ENCODE measurements around the gene SCRN3.
"Not testable (repeated sequence)": the region's sequence is repeated elsewhere in the genome, so short reads cannot be mapped to it uniquely, and the experiment has no call there.

Gene SCRN3, protein sequence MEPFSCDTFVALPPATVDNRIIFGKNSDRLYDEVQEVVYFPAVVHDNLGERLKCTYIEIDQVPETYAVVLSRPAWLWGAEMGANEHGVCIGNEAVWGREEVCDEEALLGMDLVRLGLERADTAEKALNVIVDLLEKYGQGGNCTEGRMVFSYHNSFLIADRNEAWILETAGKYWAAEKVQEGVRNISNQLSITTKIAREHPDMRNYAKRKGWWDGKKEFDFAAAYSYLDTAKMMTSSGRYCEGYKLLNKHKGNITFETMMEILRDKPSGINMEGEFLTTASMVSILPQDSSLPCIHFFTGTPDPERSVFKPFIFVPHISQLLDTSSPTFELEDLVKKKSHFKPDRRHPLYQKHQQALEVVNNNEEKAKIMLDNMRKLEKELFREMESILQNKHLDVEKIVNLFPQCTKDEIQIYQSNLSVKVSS

DNA sequence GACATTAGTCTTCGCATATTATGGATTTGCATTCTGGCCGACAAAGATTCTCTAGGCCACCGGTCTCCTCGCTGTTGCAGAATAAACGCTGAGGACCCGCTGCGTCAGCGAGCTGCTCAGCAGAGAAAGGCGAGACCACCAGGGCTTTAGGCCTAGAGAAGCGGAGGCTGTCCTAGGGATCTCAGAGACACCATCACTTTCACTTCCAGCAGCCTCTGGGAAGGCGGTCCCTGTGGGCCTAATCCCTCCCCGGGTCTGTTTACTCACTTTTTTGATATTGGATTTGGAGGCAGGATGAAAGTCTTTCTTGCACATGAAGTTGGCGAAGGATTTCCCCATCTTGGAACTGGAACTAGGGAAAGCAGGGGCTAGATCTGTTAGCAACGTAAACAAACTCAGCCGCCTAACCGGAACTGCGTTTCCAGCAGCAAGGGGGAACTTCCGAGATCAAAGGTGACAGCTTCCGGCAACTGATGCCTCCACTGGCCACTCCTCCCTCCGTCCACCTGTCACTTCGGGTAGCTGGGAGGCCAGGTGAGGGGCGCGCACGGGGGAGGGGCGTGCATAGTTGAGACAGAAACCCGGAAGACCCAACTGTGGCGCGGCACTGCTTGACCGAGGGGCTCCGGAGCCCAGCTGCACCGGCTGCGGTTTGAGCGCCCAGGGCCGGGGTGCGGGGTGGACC lies at the start of gene SCRN3:
Gene SCRN3, plus strand, starts transcription at position 447 of the 685 bp plus-strand sequence. CDS start 2,554 bp downstream, outside the sequence.
- DNase-seq (ENCODE audit: low read depth) = peak; percentile 61

DNA sequence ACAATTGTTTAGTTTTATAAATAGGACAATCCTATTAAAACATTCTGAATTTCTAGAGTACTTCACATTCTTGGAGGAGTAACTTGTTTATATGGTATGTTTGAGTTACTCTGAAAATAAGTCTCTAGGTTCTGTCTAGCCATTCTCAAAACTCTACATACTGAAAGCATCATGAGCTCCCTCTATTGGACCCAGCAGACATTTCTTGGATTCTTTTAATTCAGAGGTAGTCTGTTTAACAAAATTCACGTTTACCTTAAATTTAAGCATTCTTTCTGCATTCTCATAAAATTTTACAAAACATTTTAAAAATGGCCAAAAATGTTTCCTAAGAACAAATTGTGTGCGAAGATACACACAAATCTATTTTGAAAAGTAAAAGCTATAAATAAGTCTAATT lies 45.5 kb upstream of the SCRN3 start:
- no peak for DNase-seq (ENCODE audit: low read depth)

DNA sequence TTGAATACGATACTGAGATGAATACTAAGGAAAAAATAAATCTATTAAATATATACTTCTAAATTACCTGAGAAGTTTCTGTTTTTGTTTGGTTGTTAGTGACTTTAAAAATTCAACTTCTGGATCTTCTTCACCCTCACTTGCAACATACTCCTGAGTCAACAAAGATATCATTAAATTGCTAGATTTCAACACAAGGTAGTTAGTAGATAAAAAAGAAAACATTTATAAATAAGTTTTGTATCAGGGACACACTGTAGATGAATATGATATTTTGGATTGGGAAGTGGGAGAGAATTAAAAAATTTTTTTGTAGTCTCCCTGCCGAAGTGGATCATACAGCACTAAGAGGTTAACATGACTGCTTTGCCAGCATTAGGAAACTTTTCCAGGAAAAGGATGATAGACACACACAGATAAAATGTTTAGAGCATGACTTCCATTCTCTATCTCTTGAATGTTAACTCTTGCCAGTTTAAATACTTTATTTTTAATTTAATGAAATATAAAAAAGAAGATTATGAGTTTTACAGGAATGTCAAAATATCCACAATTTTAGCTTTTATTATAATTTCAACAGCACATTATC lies 44.8 kb upstream of the SCRN3 start:
- no peak for DNase-seq (ENCODE audit: low read depth)

DNA sequence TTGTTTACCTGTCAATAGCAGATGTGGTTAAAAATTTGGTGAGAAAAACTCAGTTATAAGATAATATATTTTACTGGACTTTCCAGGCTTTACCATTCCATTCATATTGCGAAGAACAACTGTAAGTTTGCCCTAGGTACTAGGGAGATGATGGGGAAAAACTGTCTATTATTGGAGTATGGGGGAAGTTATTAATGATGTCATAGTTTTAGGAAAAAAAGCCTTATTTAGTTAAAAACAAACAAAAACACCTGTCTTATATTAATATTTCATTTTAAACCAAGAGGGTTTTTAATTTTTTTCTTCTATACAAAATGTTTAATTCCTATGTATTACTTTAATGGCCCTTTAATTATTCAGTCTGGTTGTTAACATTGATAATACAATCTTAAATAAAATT lies 42.5 kb upstream of the SCRN3 start:
- DNase-seq (ENCODE audit: low read depth) = no peak

DNA sequence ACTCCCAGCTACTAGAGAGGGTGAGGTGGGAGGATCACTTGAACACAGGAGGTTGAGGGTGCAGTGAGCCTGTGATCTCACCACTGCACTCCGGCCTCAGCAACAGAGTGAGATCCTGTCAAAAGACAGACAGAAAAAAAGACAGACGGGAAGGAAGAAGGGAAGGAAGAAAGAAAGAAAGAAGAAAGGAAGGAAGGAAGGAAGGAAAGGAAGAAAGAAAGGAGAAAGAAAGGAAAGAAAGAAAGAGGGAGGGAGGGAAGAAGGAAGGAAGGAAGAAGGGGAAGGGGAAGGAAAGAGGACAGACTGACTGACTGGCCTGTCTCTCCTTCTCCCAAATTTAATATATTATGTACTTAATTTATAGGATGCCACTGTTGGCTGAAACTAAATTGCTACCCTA lies 39.2 kb upstream of the SCRN3 start:
- DNase-seq (ENCODE audit: low read depth) = no peak

DNA sequence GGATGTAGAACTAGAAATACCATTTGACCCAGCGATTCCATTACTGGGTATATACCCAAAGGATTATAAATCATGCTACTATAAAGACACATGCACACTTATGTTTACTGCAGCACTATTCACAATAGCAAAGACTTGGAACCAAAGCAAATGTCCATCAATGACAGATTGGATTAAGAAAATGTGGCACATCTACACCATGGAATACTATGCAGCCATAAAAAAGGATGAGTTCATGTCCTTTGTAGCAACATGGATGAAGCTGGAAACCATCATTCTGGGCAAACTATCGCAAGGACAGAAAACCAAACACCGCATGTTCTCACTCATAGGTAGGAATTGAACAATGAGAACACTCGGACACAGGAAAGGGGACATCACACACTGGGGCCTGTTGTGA lies 35.9 kb upstream of the SCRN3 start:
- not testable (repeated sequence) for DNase-seq (ENCODE audit: low read depth)

DNA sequence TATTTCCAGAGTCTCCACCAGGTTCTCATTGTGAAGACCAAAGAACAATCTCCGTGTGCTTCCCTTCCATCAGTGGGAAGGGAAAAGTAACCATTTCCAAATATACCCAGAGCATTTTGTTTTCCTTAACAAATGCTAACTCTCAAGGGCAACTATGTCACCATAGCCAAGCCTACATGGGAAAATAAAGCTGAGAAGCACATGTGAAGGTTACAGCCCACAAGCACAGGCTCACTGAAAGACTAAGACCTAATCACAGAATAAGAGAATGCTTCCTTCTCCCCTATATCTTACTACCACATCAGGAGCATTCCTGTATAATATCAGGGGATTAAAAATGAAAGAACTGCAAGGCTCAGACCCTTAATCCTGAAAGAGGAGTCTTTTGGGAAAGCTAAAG lies 32.6 kb upstream of the SCRN3 start:
- no peak for DNase-seq (ENCODE audit: low read depth)

DNA sequence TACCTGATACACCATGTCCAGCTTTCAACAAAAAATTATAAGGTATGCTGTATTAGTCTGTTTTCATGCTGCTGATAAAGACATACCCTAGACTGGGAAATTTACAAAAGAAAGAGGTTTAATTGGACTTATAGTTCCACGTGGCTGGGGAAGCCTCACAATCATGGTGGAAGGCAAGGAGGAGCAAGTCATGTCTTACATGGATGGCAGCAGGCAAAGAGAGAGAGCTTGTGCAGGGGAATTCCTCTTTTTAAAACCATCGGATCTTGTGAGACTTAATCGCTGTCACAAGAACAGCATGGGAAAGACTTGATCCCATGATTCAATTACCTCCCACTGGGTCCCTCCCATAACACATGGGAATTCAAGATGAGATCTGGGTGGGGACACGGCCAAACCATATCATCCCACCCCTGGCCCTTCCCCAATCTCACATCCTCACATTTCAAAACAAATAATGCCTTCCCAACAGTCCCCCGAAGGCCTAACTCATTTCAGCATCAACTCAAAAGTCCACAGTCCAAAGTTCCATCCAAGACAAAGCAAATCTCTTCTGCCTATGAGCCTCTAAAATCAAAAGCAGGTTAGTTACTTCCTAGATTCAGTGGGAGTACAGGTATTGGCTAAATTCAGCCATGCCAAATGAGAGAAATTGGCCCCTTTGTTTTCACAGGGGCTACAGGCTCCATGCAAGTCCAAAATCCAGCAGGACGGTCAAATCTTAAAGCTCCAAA lies 31.9 kb upstream of the SCRN3 start:
- DNase-seq (ENCODE audit: low read depth) = not testable (repeated sequence)

DNA sequence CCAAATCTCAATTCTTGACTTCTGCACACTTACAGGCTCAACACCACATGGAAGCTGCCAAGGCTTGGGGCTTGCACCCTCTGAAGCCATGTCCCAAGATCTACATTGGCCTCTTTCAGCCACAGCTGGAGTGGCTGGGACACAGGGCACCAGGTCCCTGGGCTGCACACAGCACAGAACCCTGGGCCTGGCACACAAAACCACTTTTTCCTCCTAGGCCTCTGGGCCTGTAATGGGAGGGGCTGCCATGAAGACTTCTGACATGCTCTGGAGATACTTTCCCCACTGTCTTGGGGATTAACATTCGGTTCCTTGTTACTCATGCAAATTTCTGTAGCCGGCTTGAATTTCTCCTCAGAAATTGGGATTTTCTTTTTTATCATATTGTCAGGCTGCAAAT lies 30.9 kb upstream of the SCRN3 start:
- no peak for DNase-seq (ENCODE audit: low read depth)

DNA sequence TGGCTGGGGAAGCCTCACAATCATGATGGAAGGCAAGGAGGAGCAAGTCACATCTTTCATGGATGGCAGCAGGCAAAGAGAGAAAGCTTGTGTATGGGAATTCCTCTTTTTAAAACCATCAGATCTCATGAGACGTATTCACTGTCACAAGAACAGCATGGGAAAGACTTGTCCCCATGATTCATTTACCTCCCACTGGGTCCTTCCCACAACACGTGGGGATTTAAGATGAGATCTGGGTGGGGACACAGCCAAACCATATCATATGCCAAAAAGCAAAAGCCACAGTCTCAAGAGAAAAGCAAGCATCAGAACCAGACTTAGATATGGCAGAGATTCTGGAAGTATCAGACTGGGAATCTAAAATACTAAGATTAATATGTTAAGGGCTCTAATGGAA lies 30.0 kb upstream of the SCRN3 start:
- no peak for DNase-seq (ENCODE audit: low read depth)

DNA sequence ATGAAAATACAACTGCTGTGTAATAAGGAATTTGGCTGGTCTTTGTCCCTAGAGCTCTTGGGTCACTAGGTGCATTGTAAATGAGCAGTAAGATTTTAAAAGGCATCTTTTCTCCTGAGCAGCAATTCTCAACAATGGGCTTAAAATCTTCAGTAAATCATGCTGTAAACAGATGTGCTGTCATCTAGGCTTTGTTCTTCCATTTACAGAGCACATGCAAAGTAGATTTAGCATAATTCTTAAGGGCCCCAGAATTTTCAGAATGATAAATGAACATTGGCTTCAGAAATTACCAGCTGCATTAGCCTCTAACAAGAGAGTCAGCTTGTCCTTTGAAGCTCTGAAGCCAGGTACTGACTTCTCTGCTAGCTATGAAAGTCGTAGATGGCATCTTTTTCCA lies 26.8 kb upstream of the SCRN3 start:
- DNase-seq (ENCODE audit: low read depth) = no peak

DNA sequence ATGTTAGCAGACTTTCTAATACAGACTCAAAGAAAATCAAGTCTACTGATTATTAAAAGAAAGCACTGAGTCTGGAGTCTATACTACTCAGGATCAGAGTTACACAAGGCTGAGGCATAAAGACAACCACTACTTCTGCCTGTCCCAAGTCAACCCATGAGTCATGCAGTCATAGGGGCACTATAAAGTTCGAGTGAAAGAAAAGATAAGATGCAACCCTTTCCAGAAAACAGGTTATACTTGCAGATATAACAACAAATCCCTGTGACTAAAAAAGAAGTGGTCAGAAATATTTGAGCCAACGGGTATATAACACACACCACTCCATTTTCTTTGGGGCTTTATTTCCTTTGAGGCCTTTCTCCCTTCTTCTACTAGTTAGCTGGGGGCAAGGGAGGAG lies 18.6 kb upstream of the SCRN3 start:
- no peak for DNase-seq (ENCODE audit: low read depth)

DNA sequence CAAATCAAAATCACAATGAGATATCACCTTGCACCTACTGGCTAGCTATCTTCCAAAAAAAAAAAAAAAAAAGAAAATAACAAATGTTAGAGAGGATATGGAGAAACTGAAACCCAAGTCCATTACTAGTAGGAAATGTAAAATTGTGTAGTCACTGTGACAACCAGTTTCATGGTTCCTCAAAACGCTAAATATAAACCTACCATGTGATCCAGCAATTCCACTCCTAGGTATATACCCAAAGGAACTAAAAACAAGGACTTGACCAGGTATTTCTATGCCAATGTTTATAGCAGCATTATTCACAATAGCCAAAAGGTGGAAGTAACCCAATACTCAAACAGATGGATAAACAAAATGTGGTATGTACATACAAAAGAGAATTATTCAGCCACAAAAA lies 11.7 kb upstream of the SCRN3 start:
- DNase-seq (ENCODE audit: low read depth) = no peak

DNA sequence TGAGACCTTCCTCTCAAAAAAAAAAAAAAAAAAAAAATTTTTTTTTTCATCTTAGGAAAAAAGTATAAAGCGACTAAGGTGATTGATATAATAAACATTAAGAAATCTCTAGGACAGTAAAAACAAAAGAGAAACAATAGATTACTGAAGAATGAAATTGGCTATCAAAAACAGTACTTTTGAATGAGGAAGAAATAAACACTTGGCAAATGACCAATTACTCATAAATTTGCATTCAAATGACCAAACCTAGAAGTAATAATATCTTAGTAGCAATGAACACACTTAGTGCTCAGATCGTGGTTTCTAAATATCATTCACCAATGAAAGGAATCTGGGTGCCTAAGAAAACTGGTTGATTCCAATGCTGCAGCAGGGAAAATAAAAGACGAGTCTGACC lies 10.3 kb upstream of the SCRN3 start:
- DNase-seq (ENCODE audit: low read depth) = no peak

DNA sequence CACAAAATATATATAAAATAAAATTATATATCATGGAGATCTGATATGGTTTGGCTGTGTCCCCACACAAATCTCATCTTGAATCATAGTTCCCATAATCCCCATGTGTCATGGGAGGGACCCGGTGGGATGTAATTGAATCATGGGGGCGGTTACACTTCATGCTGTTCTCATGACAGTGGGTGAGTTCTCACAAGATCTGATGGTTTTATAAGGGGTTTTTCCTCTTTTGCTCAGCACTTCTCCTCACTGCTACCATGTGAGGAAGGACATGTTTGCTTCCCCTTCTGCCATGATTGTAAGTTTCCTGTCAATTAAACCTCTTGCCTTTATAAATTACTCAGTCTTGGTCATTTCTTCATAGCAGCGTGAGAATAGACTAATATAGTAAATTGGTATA lies 6.8 kb upstream of the SCRN3 start:
- not testable (repeated sequence) for DNase-seq (ENCODE audit: low read depth)

DNA sequence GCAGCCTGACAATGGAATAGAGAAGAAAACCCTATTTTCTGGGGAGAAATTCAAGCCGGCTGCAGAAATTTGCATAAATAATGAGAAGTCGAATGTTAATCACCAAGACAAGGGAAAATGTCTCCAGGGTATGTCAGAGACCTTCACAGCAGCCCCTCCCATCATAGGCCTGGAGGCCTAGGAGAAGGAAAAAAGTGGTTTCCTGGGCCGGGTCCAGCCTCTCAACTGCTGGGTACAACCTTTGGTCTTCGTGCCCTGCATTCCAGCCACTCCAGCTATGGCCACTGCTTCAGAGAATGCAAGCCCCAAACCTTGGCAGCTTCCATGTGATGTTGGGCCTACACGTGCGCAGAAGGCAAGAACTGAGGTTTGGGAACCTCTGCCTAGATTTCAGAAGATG lies 6.0 kb upstream of the SCRN3 start:
- DNase-seq (ENCODE audit: low read depth) = no peak

DNA sequence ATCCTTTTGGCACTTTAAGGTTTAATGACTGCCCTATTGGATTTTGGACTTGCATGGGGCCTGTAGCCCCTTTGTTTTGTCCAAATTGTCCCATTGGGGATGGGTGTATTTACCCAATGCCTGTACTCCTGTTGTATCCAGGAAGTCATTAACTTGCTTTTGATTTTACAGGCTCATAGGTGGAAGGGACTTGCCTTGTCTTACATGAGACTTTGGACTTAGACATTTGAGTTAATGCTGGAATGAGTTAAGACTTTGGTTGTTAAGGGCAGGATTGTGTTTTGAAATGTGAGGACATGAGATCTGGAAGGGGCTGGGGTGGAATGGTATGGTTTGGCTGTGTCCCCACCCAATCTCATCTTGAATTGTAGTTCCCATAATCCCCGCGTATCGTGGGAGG lies 5.2 kb upstream of the SCRN3 start:
- DNase-seq (ENCODE audit: low read depth) = not testable (repeated sequence)

DNA sequence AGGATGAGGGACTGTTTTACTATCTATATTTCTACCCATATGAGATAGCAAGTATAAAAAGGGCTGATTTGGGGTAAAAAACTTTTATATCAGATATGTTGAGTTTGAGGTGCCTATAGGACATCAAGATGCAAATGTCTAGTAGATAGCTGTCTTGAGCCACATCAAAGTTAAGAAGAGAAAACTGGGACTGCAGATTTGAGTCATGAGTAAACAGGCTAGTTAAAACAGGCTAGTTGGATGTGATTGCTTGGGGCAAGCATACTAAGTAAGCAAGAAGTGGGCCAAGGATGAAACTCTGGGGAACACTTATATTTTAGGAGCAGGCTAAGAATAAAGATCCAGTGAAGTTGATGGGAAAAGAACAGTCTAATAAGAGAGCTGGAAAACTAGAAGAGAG lies 2.8 kb upstream of the SCRN3 start:
- no peak for DNase-seq (ENCODE audit: low read depth)

DNA sequence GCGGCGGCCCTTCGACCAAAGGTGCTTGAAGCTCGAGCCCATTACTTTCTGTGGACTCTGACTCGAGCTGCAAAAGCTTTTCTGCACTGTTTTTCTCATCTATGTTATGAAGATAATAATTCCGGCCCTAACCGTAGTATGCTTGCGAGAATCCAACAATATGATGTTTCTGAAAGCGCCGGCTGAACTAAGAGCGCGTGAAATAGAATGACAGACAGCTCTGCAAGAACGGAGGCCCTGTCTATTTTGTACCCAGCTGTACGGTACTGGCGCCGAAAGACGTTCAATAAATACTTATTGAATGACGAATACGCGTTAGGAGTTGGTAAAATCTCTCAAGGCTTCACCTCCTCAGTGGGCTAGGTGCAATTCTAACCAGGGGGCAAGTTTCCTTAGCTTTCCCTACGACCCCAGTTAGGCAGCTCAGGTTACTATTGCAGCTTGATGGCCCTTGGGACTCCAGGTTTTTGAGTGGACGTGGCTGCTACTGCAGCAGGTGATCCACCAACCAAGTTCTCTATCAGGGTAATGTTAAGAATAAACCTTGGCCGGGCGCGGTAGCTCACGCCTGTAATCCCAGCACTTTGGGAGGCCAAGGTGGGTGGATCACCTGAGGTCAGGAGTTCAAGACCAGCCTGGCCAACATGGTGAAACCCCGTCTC lies 570 bp downstream of the SCRN3 start:
- no peak for DNase-seq (ENCODE audit: low read depth)

DNA sequence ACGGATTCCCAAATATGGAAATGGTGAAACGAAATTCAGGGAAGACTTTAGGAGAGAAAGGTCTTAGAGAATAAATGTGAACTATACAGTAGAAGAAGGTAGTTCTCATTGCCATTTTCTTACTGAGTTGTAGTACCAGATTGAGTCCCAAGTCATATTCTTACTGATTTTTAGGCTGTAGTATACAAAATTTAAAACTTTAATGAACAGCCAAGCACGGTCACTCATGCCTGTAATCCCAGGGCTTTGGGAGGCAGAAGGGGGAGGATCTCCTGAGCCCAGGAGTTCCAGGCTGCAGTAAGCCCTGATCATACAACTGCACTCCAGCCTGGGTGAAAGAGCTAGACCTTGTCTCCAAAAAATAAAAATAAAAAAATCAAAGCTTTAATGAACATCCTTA lies 2.2 kb downstream of the SCRN3 start:
- no peak for DNase-seq (ENCODE audit: low read depth)

DNA sequence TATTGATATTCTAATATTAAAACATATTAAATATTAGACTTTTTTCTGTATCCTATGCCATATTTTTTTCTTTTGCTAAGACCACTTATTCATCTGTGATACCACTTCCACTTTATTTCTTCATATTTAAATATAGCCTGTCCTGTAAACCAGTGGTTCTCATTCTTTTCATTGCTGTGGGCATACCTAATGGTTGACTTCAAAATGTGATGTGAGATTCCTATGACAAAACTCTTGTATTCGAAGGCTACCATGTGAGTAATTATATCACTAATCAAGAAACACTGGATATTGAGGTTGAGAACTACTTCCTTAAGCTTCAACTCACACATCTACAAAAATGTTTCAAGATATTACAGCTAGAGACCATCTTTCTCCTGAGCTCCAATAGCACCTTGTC lies 3.6 kb downstream of the SCRN3 start:
- no peak for DNase-seq (ENCODE audit: low read depth)

DNA sequence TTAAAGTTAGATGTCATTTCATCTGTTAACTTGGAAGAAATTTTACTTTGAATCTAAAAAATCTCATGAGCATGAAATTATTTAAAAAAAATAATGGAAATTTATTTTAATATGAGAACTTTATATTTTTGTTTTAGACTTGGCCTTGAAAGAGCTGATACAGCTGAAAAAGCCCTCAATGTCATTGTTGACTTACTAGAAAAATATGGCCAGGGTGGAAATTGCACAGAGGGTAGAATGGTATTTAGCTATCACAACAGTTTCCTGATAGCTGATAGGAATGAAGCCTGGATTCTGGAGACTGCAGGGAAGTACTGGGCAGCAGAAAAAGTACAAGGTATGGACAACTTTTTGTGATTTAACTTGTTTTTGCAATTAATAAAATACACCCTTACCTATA lies 5.3 kb downstream of the SCRN3 start:
- no peak for DNase-seq (ENCODE audit: low read depth)

All from activated gamma-delta T cell treated with anti-CD3 and anti-CD28 coated beads, Interleukin-2, amount 50 U/mL, for 16 hours (primary cell).